HL-60/S4 treated with retinoic acid at 250 ng/mL for 4 days and 3 days (cell line): Measurements from ENCODE around the gene TMPRSS9.

ENCODE experiments used
- in situ Hi-C: fragments of 300-500 bp; cut with MboI; formaldehyde crosslinking; loops from 2 replicates; pipeline ENCODE4 v1.7.0; 2022; ENCODE audit warnings: low sequenced_read_pairs

TMPRSS9 gene

GRCh38 chr19:2431318-2432055, 71.4 kb downstream of the TMPRSS9 start:
- in situ Hi-C loops = no loop called here

- in situ Hi-C loops = no loop called here
Observed at GRCh38 chr19:2432131-2432848, 72.2 kb downstream of the TMPRSS9 start.

GRCh38 chr19:2433854-2434253, 73.8 kb downstream of the TMPRSS9 start:
- in situ Hi-C loops = no loop called here

- in situ Hi-C loops = no loop called here
Observed at GRCh38 chr19:2434267-2434666, 74.2 kb downstream of the TMPRSS9 start.

DNA sequence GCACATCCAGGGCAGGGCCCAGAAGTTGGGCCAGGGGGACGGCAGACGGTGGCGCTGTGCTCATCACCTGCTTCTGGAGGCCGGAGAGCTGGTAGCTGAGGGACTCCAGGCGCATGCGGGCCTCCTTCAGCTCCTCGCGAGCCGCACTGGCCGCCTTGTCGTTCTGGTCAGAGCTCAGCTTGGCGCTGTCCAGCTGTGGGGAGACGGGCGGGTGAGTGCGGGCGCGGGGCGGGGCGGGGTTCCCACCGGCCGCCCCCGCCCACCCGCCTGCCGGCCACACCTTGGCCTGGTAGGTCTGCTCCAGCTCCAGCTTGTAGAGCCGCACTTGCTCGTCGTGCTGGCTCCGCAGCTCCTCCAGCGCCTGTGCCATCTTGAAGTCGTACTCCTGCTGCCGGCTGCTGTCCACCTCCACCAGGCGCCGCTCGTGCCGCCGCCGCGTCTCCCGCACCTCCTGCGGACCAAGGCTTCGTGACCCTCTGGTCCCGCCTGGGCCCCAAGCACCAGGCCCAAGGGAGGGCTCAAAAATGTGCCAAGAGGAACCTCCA, 74.7 kb downstream of the TMPRSS9 start:
- in situ Hi-C loops = no loop called here

- in situ Hi-C loops = no loop called here
Observed at GRCh38 chr19:2436384-2436783, 76.3 kb downstream of the TMPRSS9 start.

GRCh38 chr19:2436926-2437325, 76.9 kb downstream of the TMPRSS9 start:
- in situ Hi-C loops = no loop called here

DNA sequence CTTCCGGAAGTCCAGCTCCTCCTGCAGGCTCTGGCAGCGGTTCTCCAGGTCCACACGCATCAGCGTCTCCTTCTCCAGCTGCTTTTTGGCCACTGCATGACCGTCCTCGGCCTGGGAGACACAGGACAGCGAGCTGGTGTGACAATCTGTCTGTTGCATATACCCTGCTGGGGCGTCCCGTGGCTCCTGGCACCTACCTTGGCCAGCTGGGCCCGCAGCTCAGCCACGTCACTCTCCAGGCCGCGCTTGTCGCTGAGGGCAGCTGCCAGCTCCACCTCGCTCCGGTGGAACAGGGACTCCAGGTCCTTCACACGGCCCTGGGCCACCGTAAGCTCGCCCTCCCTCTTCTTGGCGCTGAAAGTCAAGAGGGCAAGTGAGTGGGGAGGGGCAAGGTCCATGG, 78.1 kb downstream of the TMPRSS9 start:
- in situ Hi-C loops = no loop called here

- in situ Hi-C loops = no loop called here
Observed at GRCh38 chr19:2440515-2440914, 80.5 kb downstream of the TMPRSS9 start.

- in situ Hi-C loops = no loop called here
Observed at GRCh38 chr19:2441096-2441752, 81.2 kb downstream of the TMPRSS9 start.

DNA sequence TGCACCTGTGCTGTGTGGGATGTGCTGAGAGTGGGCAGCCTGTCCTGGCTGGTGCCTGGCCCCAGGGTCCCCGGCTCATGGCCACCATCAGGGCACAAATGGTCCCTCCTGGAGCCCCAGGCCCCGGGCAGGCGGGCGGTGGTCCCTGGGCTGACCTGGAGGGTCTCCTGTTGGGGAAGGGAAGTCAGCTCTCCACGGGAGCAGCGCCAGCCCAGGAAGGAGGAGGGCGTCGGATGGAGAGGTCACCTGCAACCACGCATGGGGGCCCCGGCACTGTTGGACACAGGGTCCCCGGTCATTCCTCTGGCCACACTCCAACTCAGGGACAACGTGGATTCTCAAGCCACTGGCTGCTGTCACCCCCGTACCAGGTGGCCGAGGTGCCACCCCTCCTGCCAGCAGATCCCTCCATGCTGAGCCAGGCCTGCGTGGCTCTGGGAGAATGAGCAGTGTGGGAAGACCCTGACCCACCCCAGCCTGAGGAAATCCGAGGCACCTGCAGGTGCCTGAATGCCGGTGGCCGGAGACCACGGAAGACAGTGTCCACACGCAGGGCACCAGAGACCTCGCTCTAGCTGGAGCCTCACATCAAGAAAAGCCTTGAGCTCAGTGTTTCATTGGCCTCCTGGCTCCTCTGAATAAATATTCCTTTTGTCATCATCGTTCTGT, 83.2 kb downstream of the TMPRSS9 start:
- in situ Hi-C loops = no loop called here

DNA sequence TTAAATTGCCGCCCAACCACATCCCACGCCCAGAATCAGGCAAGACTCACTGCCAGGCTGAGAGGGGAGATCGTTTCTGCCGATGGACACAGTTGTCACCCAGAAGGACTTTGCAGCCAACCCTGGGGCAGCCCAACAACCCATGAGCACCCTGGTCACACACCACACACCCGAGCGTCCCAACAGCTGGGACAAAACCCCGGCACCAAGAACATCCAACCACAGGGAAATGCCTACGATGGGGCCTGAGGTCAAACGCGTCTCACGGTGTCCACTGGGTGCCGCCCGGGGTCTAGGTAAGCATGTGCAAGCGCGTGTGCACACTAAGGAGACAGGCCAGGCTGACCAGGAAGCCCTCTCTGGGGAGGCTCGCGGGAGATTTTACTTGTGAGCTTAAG, 83.7 kb downstream of the TMPRSS9 start:
- in situ Hi-C loops = no loop called here

DNA sequence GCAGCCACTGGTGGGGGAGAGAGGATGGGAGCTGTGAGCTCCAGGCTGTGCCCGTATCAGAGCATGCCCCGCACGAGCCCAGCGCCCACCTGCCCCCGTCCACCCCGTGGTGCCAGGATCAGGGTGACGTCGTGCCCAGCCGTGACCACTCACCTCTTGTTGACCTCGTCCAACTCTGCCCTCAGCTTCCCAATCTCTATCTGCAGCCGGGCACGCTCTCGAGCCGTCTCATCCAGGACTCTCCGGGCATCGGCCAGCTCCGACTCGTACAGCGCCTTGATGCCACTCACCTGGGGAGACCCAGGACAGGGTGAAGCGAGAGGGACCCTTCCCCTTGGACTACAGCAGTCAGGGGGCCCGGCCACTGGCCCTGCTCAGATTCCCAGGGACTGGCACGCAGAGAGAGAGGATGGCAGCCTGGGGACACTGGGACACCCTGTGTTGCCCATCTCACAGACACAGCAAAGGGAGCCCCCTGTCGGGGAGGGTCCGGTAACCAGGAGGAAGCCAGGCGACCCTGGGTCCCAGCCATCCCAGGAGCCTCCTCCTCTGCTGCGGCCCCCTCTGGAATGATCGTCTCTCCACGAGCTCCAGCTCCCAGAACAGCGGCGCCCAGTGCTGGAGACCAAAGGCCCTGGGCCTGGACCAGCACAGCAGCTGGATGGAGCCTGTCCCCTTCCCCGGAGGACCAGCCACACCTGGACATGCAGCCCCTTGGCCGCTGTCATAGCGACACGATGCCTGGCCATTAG, 84.4 kb downstream of the TMPRSS9 start:
- in situ Hi-C loops = no loop called here

DNA sequence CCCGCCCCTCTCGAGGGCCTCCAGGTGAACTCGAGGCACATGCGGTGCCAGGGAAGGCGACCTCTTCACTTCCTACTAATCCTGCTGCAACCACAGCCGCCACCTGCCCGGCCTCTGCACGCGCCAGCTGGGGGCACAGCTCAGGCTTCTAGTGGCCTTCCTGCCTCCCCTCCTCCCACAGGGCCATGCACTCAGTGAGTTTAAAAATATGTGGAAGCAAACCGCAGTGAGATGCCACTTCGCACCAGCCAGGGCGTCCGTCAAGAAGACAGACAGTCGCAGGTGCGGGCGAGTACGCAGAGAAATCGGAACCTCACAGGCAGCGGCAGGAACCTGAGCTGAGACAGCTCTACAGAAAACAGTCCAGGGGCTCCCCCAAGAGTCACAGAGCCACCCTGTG, 86.3 kb downstream of the TMPRSS9 start:
- in situ Hi-C loops = no loop called here

- in situ Hi-C loops = no loop called here
Observed at GRCh38 chr19:2449019-2449418, 89.0 kb downstream of the TMPRSS9 start.

DNA sequence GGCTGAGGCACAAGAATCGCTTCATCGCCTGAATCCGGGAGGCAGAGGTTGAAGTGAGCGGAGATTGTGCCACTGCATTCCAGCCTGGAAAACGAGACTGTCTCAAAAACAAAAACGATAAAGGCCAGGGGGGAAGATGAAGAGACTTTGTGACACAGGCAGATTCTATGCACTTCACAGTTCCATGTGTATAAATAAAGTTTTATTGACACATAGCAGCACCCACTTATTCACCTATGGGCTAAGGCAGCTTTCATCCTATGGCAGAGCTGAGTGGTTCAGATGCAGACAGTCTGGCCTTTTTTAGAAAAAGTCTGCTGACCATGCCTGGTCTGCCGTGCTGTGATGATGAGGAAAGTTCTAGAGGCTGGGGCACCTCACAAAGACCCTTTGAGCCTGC, 91.1 kb downstream of the TMPRSS9 start:
- in situ Hi-C loops = no loop called here

DNA sequence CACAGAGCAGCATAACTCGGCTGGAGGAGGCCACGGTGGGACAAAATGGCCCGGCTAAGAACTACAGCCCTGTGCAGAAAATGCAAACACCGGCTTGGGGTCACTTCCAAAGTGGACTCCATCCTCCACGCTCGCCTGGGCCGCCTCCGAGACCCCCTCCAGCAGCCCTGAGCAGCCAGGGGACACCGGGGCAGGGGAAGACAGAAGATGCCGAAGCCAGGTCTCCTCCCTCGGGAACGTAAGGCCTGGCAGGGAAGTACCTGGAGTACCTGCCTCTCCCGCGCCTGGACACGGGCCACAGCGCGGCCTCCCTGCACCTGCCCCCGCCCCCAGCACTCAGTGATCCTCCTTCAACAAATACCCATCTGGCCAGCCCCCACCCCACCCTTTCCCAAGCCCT, 91.7 kb downstream of the TMPRSS9 start:
- in situ Hi-C loops = no loop called here

DNA sequence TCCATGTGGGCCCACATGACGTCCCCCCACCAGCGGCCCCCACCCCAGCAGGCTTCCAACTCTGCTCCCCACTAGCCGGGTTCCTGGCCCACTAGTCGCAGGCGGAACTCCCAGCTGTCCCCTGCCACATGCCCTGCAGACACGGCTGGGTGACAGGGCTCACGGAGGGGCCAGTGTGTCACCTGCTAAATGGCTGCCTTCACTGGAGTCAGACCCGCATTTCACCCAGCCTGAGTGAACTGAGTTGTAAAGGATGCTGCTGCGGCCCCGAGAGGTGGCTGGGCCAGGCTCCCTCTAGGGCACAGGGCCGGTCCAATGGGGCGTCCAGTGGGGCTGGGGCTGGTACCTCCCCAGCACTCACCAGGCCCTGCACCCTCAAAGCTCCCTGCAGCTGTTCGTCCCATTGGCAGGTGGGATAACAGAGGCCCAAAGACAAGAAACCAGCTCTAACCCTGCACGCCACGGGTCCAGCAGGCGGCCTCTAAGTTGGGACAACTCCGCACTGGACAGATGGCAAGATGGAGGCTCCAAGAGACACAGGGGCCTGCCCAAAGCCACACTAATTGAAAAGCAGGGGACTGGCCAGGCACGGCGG, 93.5 kb downstream of the TMPRSS9 start:
- in situ Hi-C loops = no loop called here

- in situ Hi-C loops = no loop called here
Observed at GRCh38 chr19:2454199-2454961, 94.3 kb downstream of the TMPRSS9 start.
